Hematopoietic multipotent progenitor cell treated with erythropoietin and hydrocortisone succinate and interleukin-3 and kit ligand, for 8 days (in vitro differentiated cells): ENCODE measurements around the gene TBC1D9.

Experiments used
- DNase-seq: peaks from one replicate; pipeline ENCODE4 v3.0.0-alpha.2; 2015

Gene TBC1D9

DNA sequence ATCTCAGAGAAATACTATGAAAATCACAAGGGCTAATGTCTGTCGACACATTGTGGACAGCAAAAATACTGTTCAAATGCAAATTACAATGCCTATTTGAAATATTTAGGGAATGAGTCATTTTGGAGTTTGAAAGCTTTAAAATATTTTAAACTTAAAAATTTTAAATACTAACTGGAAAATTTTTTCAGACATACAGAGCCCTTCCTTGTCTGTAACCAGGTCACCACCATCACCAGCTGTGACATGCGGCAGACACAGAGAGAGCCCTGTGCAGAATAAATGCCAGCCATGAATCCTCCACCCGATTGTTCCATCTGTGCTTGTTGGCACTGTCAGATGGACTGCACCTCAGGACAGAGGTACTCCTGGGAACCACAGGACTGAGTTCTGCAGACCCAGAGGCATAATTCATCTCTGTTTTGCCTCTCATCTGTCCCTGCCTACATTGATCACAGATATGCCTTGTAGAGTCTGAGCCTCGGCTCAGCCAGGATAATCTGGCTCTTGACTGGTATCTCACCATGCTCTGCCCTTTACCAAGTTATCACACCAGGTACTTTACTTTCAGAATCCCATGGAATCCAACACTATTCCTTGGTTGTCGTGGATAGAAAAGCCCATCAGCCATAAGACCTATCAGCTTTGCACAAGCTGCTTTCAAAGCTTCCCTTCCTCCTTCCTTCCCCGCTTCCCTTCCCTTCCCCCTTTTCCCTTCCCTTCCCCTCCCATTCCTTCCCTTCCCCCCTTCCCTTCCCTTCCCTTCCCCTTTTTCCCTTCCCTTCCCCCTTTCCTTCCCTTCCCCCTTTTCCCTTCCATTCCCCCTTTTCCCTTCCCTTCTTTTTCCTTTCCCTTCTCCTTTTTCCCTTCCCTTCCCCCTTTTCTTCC lies 67.2 kb downstream of the TBC1D9 start:
- DNase-seq = no peak

DNA sequence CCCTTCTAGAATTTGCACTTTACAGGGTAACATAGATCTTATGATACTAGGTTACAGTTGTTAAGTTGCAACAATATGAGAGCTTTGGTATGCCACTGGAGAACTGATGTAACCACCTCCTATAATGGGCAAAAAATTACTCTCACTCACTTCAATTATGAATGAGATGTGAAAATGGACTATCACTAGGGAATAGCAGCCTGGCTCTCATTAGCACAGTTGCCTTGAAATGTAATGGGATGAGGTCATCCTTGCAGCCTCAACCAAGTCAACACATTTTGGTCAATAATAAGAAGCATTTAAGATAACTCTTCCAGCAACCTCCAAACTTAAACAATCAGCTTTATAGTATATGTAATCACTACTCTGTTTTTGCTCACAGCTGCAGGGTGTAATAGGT lies 69.4 kb downstream of the TBC1D9 start:
- DNase-seq = no peak

DNA sequence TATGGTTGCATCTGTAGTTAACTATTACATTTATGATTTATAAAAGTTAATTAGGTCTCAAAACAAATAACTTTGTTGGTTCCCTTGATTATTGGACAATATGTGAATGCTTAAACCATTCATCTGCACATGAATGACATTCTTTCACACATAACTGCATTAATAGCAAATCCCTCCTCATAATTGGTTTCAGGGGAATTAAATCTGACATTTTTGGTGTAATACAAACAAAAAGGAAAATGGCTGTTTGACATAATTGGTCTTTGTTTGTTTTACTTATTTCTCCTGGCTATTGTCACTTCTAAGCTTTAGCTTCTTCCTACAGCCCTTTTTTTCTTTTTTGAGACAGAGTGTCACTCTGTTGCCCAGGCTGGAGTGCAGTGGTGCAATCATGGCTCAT lies 71.9 kb downstream of the TBC1D9 start:
- DNase-seq = no peak

DNA sequence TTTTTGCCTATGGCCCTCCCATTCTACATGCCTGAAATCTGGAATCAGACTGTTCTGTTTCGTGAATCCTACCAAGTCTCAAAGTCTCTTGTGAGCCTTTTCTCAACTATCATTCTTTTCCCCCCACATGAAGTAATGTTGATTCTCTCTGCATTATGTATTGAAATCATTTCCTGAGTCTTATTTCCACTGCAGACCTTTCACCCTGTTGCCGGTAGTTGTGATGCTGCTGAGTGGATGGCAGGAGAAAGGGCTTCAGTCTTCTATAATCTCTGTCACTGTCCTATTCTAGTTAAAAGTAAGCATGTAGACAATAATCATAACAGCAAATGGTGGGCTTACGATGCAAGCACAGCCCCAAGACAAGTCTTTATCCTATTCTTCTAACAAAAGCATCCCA lies 75.0 kb downstream of the TBC1D9 start:
- no peak for DNase-seq

DNA sequence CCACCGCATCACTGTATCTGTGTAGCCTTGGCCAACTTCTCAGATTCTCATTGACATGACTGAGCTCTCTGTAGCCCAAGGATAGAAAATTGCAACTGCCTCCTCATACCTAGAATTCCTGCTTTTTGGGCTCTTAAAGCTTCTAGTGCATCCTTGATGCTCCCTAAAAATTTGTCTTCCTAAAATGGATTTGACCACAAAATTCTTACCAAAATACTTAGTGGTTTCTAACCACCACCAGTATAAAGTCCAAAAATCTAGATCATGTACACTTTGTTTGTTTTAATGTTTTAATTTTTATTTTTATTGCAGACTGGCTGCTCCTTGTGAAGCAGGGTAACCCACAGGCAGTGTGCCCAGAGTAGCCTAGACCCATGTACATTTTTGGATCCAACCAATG lies 75.5 kb downstream of the TBC1D9 start:
- DNase-seq = no peak

DNA sequence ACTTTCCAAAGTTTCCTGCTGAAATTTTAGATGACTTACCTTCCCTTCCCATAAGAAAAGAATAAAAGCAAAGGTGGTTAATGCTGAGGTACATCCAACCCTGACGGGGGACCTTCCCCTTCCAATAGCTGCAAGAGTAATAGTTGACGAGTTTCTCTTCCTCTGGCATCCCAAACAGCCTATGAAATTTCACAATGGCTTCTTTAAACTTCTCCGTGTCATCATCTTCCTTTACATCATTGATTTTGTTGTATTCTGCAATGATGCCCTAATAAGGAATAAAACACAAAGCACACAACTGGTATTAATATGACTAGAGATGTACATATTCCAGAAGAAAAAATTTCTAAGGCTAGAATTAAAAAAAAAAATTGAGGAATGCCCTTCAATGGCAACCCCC lies 76.6 kb downstream of the TBC1D9 start:
- DNase-seq = no peak

DNA sequence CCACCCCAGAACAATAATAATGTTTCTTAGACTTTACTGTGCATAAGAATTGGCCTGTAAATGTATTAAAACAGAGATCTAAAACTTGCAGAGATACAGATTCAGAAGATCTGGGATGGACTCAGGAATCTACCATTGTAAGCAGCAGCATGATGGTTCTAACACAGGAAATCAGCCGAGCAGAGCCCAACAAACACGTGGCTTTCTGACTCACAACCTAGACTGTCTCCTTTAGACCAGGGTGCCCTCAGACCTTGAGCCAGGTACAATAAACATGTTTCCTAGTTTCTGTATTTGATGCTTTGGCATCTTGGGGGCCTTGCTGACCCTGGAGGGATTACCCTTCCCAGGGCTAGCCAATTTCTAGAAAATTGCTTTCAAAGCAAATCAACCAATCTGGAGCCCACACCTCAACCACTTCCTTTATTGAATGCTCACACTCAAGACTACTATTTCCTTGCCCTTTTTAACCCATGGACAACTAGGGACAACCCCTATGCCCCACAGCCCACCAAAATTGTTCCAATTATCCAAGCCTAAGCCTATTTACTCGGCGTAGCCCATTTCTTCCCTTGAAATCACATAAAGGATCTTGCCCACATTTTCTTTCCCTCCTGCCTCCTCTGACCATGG lies 80.5 kb downstream of the TBC1D9 start:
- no peak for DNase-seq

DNA sequence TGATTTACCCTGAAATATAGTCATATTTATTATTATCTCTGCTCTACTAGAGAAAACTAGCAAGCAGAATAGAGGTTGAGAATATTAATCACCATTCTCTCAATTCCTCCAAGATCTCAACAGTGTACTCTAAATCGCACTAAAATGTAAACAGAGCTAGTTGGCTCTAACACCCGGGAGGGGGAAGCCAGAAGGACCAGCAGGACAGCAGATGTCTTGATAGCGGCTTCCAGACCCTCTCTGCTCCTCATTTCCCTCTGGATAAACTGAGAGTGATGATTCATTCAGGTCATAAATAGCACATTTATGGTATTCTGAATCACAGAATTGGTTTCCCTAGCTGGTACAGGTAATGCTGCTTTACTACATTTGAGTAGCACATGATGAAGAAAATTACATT lies 82.5 kb downstream of the TBC1D9 start:
- no peak for DNase-seq

DNA sequence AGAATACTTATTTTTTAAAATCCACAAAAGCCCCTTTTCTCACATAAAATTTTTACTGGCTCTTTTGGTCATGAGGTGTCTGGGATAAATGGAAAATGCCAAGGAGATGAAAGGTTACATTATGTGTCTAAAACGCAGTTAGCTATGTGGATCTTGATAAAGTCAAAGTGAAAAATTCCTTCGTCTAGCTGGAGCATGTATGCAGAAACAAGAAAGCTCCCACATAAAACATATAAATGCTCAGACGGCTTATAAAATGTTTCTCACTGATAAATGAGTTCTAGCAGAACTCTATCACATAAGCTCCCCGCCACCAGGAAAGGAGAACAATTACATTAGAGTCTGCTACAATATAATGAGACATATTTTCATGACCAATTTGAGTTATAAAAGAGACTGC lies 83.8 kb downstream of the TBC1D9 start:
- no peak for DNase-seq

DNA sequence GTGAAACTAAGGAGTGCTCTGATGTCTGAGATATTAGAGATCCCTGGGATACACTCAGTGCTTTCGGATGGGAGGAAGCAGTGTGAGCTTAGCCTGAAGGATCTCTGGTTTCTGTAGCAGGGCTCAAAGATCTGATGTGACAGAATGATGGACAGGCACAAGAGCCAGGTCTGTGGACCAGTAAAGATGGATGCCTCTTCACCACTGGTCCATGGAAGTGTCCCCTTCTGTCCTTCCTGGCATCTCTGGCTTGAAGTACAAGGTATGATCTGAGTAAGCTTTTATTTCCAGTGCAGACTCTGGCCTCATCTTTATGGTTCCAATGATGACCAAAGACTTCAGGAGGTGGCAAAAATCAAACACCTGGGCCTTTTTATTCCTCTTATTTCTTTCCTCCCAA lies 88.1 kb downstream of the TBC1D9 start:
- DNase-seq = no peak

DNA sequence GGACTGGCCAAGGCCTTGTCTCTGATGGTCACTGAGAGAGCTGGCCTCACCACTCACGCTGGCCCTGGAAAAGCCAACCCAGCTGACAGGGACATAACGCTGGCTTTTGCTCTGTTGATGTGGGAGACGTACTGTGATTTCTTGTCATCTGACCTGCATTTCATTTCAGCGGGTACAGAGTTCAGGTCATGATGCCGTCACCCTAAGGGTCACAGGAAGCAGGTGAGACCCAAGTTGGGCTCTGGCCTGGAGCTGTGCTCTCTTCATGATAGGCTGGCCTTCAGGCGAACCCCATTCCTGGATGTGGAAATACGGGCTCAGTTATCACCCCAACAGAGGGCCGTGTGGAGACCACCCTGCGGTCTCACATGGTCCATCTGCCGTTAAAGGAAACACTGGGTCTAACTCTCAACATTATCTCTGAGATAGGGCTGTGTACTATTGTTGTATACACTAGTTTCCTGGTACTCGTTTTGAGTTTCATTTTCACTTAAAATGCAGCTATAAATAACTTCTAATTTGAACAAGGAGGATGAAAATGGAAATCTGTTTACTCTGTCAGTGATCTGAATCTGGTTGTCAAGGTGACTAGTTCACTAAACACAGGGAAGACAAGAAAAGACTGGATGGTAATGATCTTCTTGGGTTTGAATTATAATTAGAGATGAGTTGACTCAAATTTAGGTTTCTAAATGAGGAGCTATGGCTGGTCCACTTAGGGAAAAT lies 89.1 kb downstream of the TBC1D9 start:
- DNase-seq = no peak

DNA sequence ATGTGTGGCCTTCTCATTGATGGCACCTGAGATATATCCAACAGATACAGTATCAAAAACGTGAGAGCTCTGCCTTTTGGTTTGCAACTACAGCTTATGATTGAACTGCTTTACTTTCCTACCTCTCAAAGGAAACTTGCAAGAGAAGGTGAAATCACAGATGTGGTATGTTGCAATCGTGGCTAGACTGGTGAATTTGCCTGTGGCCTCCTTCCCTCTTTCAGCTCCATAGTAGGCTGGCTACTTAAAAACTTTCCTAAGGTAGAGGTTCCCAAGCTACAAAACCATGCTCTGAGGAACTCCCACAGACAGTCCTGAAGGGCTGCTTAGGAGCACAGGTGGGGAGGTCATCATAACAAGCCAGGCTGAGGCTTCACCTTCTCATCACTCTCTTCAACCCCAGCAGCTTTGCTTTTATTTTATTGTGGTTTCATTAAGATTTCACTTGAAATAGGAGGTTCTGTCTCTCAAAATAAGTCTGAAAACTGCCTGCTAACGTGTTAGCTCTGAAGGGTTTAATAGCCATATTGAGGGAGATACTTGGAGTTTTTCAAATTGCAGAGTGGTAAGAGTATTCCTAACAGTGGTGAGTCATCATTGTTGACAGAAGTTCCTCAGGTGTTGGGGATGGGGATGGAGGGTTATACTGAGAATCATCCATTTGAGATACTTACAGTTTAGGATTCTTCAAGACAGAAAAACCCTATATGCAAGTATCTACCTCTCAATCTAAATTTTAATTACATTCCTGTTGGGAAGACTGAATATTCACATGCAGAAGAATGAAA lies 93.9 kb downstream of the TBC1D9 start:
- DNase-seq = no peak

DNA sequence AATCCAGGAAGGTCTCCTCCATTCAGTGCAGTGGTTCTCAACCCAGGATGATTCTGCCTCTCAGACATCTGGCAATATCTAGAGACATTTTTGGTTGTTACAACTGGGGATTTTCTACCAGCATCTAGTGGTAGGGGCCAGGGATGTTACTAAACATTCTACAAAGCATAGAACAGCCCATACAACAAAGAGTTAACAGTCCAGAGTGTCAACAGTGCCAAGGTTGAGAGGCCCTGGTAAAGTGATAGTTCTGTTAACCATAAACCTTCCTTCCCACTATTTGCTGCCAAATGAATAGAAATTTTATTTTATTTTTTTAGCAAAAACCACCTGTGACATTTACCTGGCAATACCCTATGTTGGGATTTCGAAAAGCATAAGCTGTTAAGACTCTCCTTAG lies 94.6 kb downstream of the TBC1D9 start:
- no peak for DNase-seq

DNA sequence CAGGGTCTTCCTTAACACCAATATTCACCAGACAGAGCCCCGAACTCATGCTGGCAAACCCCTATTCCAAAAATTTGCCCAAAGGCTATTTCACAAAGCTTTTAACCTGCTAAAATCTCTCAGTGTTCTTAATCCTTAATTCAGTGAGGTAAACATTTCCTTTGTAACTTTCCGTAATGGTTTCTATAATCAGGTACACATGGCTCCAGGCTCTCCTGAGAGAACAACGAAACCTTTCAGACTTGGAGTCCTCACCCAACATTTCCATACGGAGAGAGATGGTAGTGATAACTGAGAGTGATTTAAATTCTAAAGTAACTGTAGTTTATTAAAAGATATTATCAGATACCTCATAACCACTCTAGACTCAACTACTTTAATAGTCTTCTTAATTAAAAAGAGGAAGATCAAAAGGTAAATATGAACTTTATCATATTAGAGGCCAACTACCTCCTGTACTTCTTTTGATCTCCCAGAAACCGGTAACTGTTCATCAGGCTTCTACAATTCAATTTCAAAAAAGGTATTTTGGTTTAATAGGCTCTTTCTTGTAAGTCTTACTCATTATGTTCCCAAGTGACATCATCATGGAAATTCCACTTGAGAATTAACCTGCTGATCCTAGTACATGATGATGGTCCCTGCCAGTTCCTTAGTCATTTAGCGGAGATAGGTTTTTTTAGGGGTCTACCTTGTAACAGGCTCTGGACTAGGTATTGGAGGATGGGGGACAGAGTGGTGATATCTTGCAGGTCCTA lies 96.1 kb downstream of the TBC1D9 start:
- DNase-seq = no peak

DNA sequence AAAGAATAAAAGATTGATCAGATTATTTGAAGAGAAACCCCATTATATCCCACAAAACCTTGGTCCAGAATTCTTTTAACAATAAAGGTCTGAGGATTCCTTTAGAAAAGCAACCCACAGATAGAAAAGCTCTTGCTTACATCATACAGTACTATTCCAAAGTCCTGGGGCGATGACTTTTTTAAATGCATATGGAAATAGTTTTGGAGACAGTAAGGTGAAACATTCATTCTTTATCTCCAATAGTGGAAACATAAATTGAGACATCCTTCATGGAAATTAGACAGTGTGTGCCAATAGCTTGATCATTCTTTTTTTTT lies 101.7 kb downstream of the TBC1D9 start:
- no peak for DNase-seq

DNA sequence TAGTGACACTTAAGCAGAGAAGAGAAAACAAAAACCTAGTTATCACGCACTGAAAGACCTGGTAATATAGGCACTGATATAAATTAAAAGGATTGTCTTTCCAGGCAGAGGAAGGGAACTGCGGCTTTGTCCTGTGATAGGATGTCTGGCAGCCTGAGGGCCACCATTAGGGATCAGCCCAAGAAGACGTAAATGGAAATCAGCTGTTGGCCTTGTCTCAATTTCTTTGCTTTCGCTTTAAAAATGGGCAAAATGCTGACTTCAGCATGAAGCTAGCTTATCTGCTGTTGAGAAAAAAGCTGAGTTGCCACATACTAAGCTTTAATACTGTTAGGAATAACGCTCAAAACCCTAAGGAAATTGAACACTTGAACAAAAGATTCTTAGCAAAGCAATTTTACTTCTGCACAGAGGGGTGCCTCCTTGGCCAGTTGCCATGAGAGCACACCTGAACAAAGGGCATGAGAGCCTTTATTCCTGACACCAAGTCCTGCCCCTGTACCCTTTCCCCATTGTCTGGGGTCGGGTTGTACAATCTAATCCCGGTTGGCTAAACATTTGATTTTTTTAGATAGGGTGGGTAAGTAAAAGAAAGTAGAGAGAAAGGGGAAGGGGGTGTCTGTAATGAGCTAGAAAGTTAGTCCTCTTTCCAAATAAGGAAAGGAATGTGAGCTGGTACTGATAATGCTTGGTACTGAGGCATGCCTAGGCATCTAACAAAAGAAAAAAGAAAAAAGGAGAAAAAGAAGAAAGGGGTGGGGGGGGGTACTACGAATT lies 102.3 kb downstream of the TBC1D9 start:
- no peak for DNase-seq

DNA sequence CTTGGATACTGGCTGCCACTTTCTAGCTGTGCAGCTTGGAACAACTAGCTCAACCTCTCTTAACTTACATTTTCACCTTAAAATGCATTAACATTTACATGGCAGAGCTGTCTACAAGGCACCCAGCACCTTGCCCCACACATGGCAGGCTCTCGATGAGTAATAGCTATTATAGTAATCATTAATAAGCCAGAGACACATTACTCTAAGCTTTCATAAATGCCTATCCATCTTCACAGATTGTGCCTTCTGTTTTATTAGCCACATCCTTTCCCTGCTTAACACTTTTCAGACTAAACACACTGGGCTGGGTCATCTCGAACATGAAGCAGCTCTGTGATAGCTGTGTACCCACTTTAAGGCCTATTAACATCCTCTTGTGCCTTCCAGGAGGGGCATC lies 103.6 kb downstream of the TBC1D9 start:
- DNase-seq = no peak

DNA sequence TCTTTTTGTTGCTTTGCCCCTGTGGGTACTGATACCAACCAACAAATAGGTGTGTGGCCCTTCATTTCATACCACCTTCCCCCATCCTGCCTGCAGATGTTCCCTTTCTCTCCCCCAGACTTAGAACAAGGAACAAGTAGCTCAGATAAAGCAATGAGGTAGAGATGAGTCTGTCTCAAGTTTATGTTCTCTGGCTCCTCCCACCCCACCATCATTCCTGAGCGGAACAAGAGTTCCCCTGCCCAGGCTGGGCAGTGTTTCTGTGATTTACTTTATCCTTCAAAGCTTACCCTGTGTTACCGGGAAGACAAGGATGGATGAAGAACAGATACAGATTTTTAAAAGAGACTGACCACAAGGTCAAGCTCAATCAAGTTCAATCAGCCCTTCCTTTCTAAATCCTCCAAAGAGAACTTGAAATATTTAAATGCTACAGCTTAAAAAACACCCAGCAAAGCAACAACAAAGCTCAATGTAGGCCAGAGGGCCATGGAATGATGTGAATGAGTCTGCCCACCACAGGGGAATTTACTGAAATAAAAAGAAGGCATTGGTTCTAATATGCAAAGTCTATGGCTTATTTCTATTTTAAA lies 107.4 kb downstream of the TBC1D9 start:
- DNase-seq = no peak

DNA sequence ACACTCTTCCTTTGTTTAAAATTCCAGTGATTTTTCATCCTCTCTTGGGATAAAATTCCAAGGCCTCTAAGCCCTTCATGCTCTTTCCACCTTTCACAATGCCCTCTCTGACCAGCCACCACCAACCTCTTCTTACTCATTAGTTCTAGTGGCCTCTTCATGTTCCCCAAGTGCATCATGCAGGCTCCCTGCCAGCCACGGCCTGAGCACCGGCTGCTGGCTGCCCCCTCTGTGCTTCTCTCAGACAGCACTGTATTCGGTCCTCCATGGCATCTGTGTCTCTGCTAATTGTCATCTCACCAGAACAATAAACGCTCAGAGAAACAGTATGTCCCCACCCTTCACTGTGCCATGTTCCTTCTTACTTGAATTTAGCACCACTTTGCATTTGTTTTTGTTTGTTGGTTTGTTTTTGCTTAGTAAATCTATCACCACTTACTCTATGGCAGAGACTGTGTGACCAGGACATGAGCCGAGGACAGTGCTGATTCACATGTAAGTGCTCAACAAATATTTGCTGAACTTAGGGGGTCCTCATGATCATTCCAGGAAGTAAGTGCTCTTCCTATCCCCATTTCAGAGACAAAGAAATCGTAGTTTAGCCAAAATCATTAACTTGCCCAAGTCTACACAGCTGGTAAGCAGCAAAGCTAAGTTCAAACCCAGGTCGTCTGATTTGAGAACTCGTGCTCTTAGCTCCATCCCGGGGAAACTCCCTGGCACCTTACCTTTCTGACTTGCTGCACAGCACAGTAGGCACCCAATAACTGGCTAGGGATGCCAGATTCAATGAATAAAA lies 110.4 kb downstream of the TBC1D9 start:
- DNase-seq = no peak

DNA sequence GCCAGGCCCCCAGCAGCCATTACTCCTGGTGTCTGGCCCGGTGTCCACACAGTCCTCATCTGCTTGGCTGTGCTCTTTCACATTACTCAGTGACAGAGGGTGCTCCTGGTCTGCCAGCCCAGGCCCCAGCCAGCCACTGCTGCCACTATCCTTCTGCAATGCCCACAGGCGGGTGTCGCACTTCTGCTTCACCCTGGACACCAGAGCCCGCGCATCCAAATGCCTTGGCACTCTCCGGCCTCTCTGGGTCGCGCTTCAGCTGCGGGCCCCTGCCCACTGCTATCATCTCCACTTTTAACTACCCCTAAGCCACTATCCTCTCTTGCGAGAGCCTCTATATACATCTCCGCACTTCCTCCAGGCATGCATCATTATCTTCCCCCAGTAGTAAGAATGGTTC lies 111.0 kb downstream of the TBC1D9 start:
- DNase-seq = no peak
